Trophoblast cell (in vitro differentiated cells and primary cell): ENCODE results near the gene MRGPRE.

Experiments used
- DNase-seq, 2 donors: peaks; one replicate each; pipeline ENCODE4 v3.0.0-alpha.2; 2016
- H2AFZ ChIP-seq: 2 replicates; pipeline ENCODE4 v1.6.1; 2013; ENCODE audit warnings: low read length, moderate library complexity, mild to moderate bottlenecking; ENCODE audit not compliant: insufficient read depth, poor library complexity
- H2AK5ac ChIP-seq: 2 replicates; pipeline ENCODE4 v1.6.1; 2013; ENCODE audit warnings: mild to moderate bottlenecking, low read length
- H2BK120ac ChIP-seq: 2 replicates; pipeline ENCODE4 v1.6.1; 2013; ENCODE audit warnings: low read length, mild to moderate bottlenecking, moderate library complexity; ENCODE audit not compliant: insufficient read depth, poor library complexity
- H2BK12ac ChIP-seq: 2 replicates; pipeline ENCODE4 v1.6.1; 2013; ENCODE audit warnings: mild to moderate bottlenecking, low read length, moderate library complexity
- H2BK5ac ChIP-seq: 2 replicates; pipeline ENCODE4 v1.6.1; 2013; ENCODE audit warnings: low read length, low read depth, moderate library complexity, mild to moderate bottlenecking; ENCODE audit not compliant: poor library complexity
- H3K14ac ChIP-seq: 2 replicates; pipeline ENCODE4 v1.6.1; 2013; ENCODE audit warnings: mild to moderate bottlenecking, low read length
- H3K18ac ChIP-seq: 2 replicates; pipeline ENCODE4 v1.6.1; 2013; ENCODE audit warnings: mild to moderate bottlenecking, low read length
- H3K23ac ChIP-seq: 2 replicates; pipeline ENCODE4 v1.6.1; 2013; ENCODE audit warnings: low read length
- H3K27ac ChIP-seq: 2 replicates; pipeline ENCODE4 v1.5.1; 2013; ENCODE audit warnings: low read depth, mild to moderate bottlenecking, inconsistent platforms, low read length, moderate library complexity
- H3K27me3 ChIP-seq: 2 replicates; pipeline ENCODE4 v1.6.1; 2013; ENCODE audit warnings: inconsistent platforms, mild to moderate bottlenecking, low read length, moderate library complexity; ENCODE audit not compliant: insufficient read depth
- H3K36me3 ChIP-seq, 2 experiments: 1 replicate in 1 of 2; 2 replicates in 1 of 2; pipeline ENCODE4 v1.6.1; 2013; ENCODE audit warnings: low read length in 2 of 2, mild to moderate bottlenecking in 2 of 2, moderate library complexity in 1 of 2; ENCODE audit not compliant: insufficient read depth in 2 of 2, control insufficient read depth in 1 of 2
- H3K4ac ChIP-seq: 2 replicates; pipeline ENCODE4 v1.6.1; 2013; ENCODE audit warnings: low read depth, mild to moderate bottlenecking, low read length, moderate library complexity
- H3K4me1 ChIP-seq, 2 experiments: 1 replicate in 1 of 2; 2 replicates in 1 of 2; pipeline ENCODE4 v1.6.1; 2013; ENCODE audit warnings: low read length in 2 of 2, mild to moderate bottlenecking in 2 of 2, moderate library complexity in 1 of 2; ENCODE audit not compliant: insufficient read depth in 2 of 2, control insufficient read depth in 1 of 2
- H3K4me2 ChIP-seq: 2 replicates; pipeline ENCODE4 v1.6.1; 2013; ENCODE audit warnings: inconsistent platforms, mild to moderate bottlenecking, low read length, moderate library complexity
- H3K4me3 ChIP-seq: 2 replicates; pipeline ENCODE4 v1.5.1; 2013; ENCODE audit warnings: mild to moderate bottlenecking, low read depth, low read length, inconsistent platforms
- H3K79me1 ChIP-seq: one replicate; pipeline ENCODE4 v1.6.1; 2013; ENCODE audit warnings: low read length
- H3K79me2 ChIP-seq: 2 replicates; pipeline ENCODE4 v1.6.1; 2013; ENCODE audit warnings: low read length, mild to moderate bottlenecking; ENCODE audit not compliant: control insufficient read depth, insufficient read depth, poor library complexity
- H3K9ac ChIP-seq: 2 replicates; pipeline ENCODE4 v1.6.1; 2013; ENCODE audit warnings: mild to moderate bottlenecking, low read length
- H3K9me3 ChIP-seq: 2 replicates; pipeline ENCODE4 v1.6.1; 2013; ENCODE audit warnings: low read depth, mild to moderate bottlenecking, control low read depth, inconsistent platforms, low read length; ENCODE audit not compliant: insufficient read depth
- H4K12ac ChIP-seq: 2 replicates; pipeline ENCODE4 v1.6.1; 2013; ENCODE audit warnings: low read depth, mild to moderate bottlenecking, low read length, moderate library complexity
- H4K8ac ChIP-seq: 2 replicates; pipeline ENCODE4 v1.6.1; 2013; ENCODE audit warnings: low read depth, mild to moderate bottlenecking, low read length, moderate library complexity
- H4K91ac ChIP-seq: one replicate; pipeline ENCODE4 v1.6.1; 2013; ENCODE audit warnings: low read depth, mild to moderate bottlenecking, low read length, moderate library complexity
- WGBS: extraction: QIAGEN DNeasy Blood & Tissue Kit; methylation state at CpG from one replicate; pipeline ENCODE4 v1.1.7; 2013; ENCODE audit warnings: missing lambda C conversion rate; ENCODE audit not compliant: insufficient read length, insufficient coverage; ENCODE audit errors: extremely low coverage; 5-methylcytosine and 5-hydroxymethylcytosine counted together

Gene MRGPRE

DNA sequence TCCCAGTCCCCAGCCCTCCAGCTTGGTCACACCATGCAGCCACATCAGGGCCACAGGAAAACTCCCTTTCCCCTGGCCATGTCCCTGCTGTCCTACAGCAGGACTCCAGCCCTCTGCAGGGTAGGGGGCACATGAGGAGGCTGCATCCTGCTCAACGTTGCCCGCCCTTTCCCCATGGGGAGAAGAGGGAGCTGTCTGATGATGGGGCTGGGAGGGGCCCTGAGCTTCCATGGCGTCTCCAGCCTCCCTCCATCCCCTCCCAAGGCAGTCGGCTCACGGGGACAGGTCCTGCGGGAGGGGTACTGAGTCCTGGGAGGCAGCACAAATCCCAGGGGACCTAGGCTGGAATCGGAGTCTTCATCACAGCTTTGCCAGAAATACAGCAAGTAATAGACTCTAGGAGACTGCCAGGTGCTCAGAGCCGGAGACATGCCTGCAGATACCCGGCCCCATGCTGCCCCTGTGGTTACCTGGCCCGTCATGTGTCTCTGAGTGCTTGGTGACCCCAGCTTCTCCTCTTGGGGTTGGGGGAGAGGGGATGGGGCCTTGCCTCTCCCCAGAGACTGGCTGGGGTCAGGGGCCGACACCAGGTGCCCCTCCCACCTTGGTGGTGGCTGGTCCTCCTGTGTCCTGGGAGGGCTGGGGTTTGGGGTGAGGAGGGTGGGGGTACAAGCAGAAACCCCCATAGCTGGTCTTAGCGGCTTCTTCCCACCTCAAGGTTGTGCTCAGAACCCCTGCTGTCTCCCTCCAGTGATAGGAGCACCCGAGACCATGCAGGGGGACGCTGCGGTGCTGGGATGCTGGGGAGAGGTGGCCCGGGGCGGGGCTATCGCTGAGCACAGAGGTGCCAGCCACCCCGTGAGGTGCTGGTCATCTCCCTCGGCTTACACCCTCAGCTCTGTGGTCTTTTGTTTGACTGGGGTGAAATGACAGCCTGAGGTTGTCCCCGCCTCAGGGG, 2.3 kb downstream of the MRGPRE start:
- no peak overlapping the region for H3K4ac ChIP-seq
- no CpG with 5 or more reads among the region's 21 CpGs for WGBS
- H3K79me1 ChIP-seq = peaks cover 2% of the 10 kb centered on the region
- no peak overlapping the region for H3K23ac ChIP-seq
- H2AK5ac ChIP-seq = no peak overlapping the region
- H3K9ac ChIP-seq = no peak overlapping the region
- H3K27me3 ChIP-seq = no peaks in the 10 kb centered on the region
- DNase-seq = no peak
- H3K36me3 ChIP-seq = no peaks in the 10 kb centered on the region
- H2BK120ac ChIP-seq = no peak overlapping the region
- no peak overlapping the region for H3K18ac ChIP-seq
- H3K14ac ChIP-seq = no peak overlapping the region
- H2BK5ac ChIP-seq = no peak overlapping the region
- no peak overlapping the region for H2BK12ac ChIP-seq
- H3K79me2 ChIP-seq = no peaks in the 10 kb centered on the region
- H3K9me3 ChIP-seq = no peaks in the 10 kb centered on the region
- H3K4me1 ChIP-seq = peaks cover 14 to 15% of the 10 kb centered on the region in 2 experiments
- H2AFZ ChIP-seq = no peak overlapping the region
- H3K4me3 ChIP-seq = no peak overlapping the region
- H3K27ac ChIP-seq = no peak overlapping the region
- H3K4me2 ChIP-seq = no peak overlapping the region
- no peak overlapping the region for H4K8ac ChIP-seq
- H4K91ac ChIP-seq = no peak overlapping the region
- H4K12ac ChIP-seq = no peak overlapping the region

DNA sequence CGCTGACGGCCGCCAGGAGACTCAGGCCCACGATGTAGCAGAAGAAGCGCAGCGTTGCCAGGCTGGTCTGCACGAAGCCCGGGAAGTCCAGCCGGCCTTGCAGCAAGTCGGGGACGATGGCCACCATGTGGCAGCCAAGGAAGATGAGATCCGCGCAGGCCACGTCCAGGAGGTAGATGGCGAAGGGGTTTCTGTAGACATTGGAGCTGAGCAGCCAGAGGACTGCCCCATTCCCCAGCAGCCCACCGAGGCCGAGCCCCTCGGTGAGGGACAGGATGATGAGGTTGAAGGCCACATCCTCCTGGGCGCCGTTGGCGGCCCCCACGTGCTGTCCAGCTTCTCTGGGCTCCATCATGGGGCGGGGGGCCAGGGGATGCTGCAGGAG, 3.8 kb downstream of the MRGPRE start:
- no peak overlapping the region for H3K18ac ChIP-seq
- WGBS = no CpG with 5 or more reads among the region's 23 CpGs
- H2AFZ ChIP-seq = no peak overlapping the region
- H3K4ac ChIP-seq = no peak overlapping the region
- no peak overlapping the region for H4K12ac ChIP-seq
- no peak overlapping the region for H3K14ac ChIP-seq
- DNase-seq = no peak
- no peak overlapping the region for H2AK5ac ChIP-seq
- H4K91ac ChIP-seq = no peak overlapping the region
- H3K79me2 ChIP-seq = no peaks in the 10 kb centered on the region
- H3K23ac ChIP-seq = no peak overlapping the region
- no peak overlapping the region for H4K8ac ChIP-seq
- peaks cover 2% of the 10 kb centered on the region for H3K79me1 ChIP-seq
- H3K36me3 ChIP-seq = no peaks in the 10 kb centered on the region
- H2BK12ac ChIP-seq = no peak overlapping the region
- H3K9me3 ChIP-seq = no peaks in the 10 kb centered on the region
- no peak overlapping the region for H3K4me3 ChIP-seq
- H3K27me3 ChIP-seq = no peaks in the 10 kb centered on the region
- no peak overlapping the region for H2BK120ac ChIP-seq
- H3K4me2 ChIP-seq = no peak overlapping the region
- peaks cover 20 to 27% of the 10 kb centered on the region in 2 experiments for H3K4me1 ChIP-seq
- H2BK5ac ChIP-seq = no peak overlapping the region
- no peak overlapping the region for H3K9ac ChIP-seq
- H3K27ac ChIP-seq = no peak overlapping the region

DNA sequence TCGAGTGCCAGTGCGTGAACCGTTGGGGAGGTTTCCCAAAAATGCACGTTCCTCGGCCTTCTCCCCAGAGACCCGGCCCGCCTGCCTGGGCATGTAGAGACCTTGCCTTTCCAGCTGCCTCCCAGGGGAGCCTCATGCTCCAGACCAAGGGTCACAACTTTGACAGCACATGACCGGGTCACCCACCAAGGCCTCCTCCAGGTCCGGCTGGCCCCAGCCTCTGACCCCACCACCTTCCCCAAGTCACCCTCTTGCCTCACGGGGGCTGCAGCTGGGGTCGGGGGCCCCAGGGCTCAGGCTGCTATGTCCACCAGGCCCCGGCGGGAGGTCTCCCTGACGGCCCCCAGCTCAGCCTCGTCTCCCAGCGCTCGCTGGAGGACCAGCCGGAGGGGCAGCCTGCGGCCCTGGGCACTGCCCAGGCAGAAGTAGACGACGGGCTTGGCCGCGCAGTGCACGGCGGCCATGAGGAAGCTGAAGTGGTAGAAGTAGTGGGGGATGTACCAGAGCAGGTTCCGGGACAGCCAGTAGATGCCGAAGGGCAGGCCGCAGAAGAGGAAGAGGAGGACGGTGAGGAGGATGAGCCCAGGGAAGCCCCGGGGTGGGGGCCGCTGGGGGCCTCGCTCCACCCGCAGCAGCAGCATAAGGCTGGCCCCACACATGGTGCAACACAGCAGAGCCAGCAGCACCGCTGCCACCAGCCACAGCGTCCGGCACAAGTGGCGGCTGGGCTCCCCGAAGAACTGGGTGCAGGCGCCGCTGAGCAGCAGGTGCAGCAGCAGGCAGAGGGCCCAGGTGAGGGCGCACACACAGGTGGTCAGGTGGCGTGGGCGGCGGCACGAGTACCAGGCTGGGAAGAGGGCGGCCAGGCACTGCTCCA, 4.4 kb downstream of the MRGPRE start:
- WGBS = no CpG with 5 or more reads among the region's 46 CpGs
- Histone ChIP-seq H4K91ac (no peak overlapping the region), H3K9me3 (peaks cover 5% of the 10 kb centered on the region), H2AK5ac (no peak overlapping the region), H3K14ac (no peak overlapping the region), H2BK5ac (no peak overlapping the region), H3K4ac (no peak overlapping the region), H4K8ac (no peak overlapping the region), H4K12ac (no peak overlapping the region), H3K27me3 (no peaks in the 10 kb centered on the region), H2AFZ (no peak overlapping the region), H3K79me2 (no peaks in the 10 kb centered on the region), H3K79me1 (peaks cover 2% of the 10 kb centered on the region), H3K36me3 (no peaks in the 10 kb centered on the region), H3K9ac (no peak overlapping the region), H3K23ac (no peak overlapping the region), H3K4me1 (peaks cover 20 to 27% of the 10 kb centered on the region in 2 experiments), H3K27ac (no peak overlapping the region), H2BK120ac (no peak overlapping the region), H2BK12ac (no peak overlapping the region), H3K18ac (no peak overlapping the region), H3K4me3 (no peak overlapping the region), H3K4me2 (no peak overlapping the region)
- DNase-seq = no peak

DNA sequence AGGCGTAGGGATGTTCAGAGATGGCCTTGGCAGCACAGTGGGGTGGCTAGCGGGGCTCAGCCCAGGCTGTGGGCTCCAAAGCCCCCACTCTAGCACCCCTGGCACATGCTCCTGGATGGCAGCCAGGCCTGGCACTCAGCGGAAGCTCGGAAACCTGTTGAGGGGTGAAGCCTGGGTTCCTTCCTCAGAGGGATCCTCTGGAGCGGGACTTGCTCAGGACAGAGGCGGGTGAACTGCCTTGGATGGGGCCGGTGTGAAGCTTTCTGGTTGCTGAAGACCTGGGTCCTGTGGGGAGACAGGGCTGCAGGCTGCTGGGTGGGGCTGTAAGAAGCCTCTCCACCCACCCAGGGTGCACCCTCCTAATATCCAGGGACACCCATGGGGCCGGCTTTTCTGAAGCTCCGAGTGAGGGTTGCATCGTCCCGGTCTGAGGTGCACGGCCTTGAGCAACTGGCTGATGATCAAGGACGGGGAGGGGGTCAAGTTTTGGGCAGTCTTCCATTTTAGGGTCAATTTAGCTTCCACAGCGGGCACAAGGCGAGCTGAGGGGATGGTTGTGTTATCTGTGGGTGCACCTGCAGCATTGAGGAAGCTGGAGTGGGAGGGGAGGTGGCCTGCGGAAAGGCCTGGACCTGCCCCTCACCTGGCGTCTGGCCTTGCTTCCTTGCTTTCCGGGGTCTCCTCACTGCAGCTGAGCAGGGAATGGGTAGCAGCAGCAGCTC, 5.2 kb downstream of the MRGPRE start:
- no CpG with 5 or more reads among the region's 18 CpGs for WGBS

More for the DNA sequence above, 5.2 kb downstream of the MRGPRE start:
- Histone ChIP-seq H2AK5ac (no peak overlapping the region), H2BK12ac (no peak overlapping the region), H3K27ac (no peak overlapping the region), H3K27me3 (no peaks in the 10 kb centered on the region), H3K79me2 (no peaks in the 10 kb centered on the region), H4K91ac (peak overlapping the region; percentile 26), H3K4me2 (no peak overlapping the region), H3K23ac (no peak overlapping the region), H3K14ac (no peak overlapping the region), H3K9me3 (peaks cover 5% of the 10 kb centered on the region), H4K8ac (no peak overlapping the region), H3K4me3 (no peak overlapping the region), H4K12ac (no peak overlapping the region), H2AFZ (no peak overlapping the region), H2BK120ac (no peak overlapping the region), H3K9ac (no peak overlapping the region), H2BK5ac (no peak overlapping the region), H3K4ac (no peak overlapping the region), H3K4me1 (peaks cover 20 to 27% of the 10 kb centered on the region in 2 experiments), H3K36me3 (no peaks in the 10 kb centered on the region), H3K79me1 (peaks cover 2% of the 10 kb centered on the region), H3K18ac (no peak overlapping the region)
- DNase-seq = no peak
